ENCODE measurements around the gene MYBPC3. TPM values are rescaled to one million over a fixed set of nuclear protein-coding genes. Genes with fewer than 3 reads are reported as not detected.

Gene MYBPC3
- total RNA-seq, 1 donor from 2014 or later, result not detected

GRCh38 chr11:47384498-47384897 is 32.0 kb upstream of the MYBPC3 start:
- no peak for DNase-seq (ENCODE audit: low read depth)

- DNase-seq (ENCODE audit: low read depth), result no peak
These were observed 30.6 kb upstream of the MYBPC3 start for GRCh38 chr11:47383071-47383470.

GRCh38 chr11:47380078-47380477 is 27.6 kb upstream of the MYBPC3 start:
- DNase-seq (ENCODE audit: low read depth), result no peak

GRCh38 chr11:47379317-47379716 is 26.8 kb upstream of the MYBPC3 start:
- DNase-seq (ENCODE audit: low read depth), result no peak

- no peak for DNase-seq (ENCODE audit: low read depth)
These were observed 26.3 kb upstream of the MYBPC3 start for GRCh38 chr11:47378836-47379170.

GRCh38 chr11:47378010-47378835 is 25.7 kb upstream of the MYBPC3 start, which contains the start of gene SPI1:
TSS of gene SPI1 (minus strand) at chr11:47378547. CDS start at chr11:47378353, 194 bp downstream.
- DNase-seq (ENCODE audit: low read depth), result no peak

- DNase-seq (ENCODE audit: low read depth), result no peak
These were observed 25.1 kb upstream of the MYBPC3 start for GRCh38 chr11:47377571-47378009.

GRCh38 chr11:47376525-47377371 is 24.2 kb upstream of the MYBPC3 start:
- no peak for DNase-seq (ENCODE audit: low read depth)

GRCh38 chr11:47376107-47376524 is 23.6 kb upstream of the MYBPC3 start:
- DNase-seq (ENCODE audit: low read depth), result no peak

- no peak for DNase-seq (ENCODE audit: low read depth)
These were observed 23.1 kb upstream of the MYBPC3 start for GRCh38 chr11:47375546-47376085.

- no peak for DNase-seq (ENCODE audit: low read depth)
These were observed 22.5 kb upstream of the MYBPC3 start for GRCh38 chr11:47375020-47375419.

GRCh38 chr11:47374720-47375019 is 22.2 kb upstream of the MYBPC3 start:
- no peak for DNase-seq (ENCODE audit: low read depth)

GRCh38 chr11:47373876-47374719 is 21.6 kb upstream of the MYBPC3 start:
- peak; percentile 79 for DNase-seq (ENCODE audit: low read depth)

- DNase-seq (ENCODE audit: low read depth), result no peak
These were observed 19.9 kb upstream of the MYBPC3 start for GRCh38 chr11:47372422-47372821.

- no peak for DNase-seq (ENCODE audit: low read depth)
These were observed 17.2 kb upstream of the MYBPC3 start for GRCh38 chr11:47369676-47370075.

- no peak for DNase-seq (ENCODE audit: low read depth)
These were observed 13.6 kb upstream of the MYBPC3 start for GRCh38 chr11:47366020-47366490.

GRCh38 chr11:47361419-47361818 is 8.9 kb upstream of the MYBPC3 start:
- no peak for DNase-seq (ENCODE audit: low read depth)

- DNase-seq (ENCODE audit: low read depth), result no peak
These were observed 7.8 kb upstream of the MYBPC3 start for GRCh38 chr11:47360341-47360740.

- DNase-seq (ENCODE audit: low read depth), result no peak
These were observed 7.1 kb upstream of the MYBPC3 start for GRCh38 chr11:47359586-47359985.

- DNase-seq (ENCODE audit: low read depth), result no peak
These were observed 6.7 kb upstream of the MYBPC3 start for GRCh38 chr11:47359162-47359561.

- no peak for DNase-seq (ENCODE audit: low read depth)
These were observed 6.2 kb upstream of the MYBPC3 start for GRCh38 chr11:47358731-47359051.
